Colon (tissue), 2 donors: Measurements from ENCODE around the gene GRB2.
"Not testable (repeated sequence)": the region's sequence is repeated elsewhere in the genome, so short reads cannot be mapped to it uniquely, and the experiment has no call there.

ENCODE experiments used
- FAIRE-seq: peaks from 2 replicates; lab custom pipeline; 2012; peaks lifted over from hg19 to GRCh38; lab: Jason Lieb, UNC
- donor health status: control.
- donor health status: control.

The GRB2 gene

DNA sequence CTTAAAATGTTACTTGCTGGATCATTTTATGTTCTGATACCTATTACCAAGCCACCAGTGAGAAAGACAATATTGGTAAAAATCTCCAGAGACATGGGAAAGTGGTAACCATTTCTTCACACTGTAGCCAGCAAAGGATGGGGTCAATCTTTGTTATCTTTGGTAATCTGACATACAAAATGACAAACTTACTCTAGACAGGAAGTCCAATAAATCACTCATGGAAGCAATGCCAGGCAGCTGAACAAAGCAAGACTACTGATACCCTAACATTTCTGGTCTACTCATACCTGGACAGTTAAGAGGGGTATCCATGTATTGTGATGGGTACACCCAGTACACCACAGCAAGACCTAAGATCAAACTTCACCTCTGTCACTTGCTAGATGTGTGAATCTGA, 19.0 kb downstream of the GRB2 start:
- no peak for FAIRE-seq

DNA sequence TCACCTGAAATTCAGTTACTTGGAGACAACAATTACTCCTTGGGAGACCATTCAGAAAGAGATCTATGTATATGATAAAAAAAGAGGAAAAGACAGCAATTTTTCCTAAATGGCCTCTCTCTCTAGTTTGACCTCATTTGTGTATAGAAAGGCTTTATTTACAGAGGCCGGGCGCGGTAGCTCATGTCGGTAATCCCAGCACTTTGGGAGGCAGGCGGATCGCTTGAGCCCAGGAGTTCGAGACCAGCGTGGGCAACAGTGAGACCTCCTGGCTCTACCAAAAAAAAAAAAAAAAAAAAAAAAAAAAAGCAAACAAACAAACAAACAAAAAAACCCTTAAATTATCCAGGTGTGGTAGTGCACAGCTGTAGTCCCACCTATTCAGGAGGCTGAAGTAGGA, 20.7 kb downstream of the GRB2 start:
- no peak for FAIRE-seq

GRCh38 chr17:75383842-75384195, 21.7 kb downstream of the GRB2 start:
- FAIRE-seq: no peak

- no peak for FAIRE-seq
These were observed 24.7 kb downstream of the GRB2 start for GRCh38 chr17:75380750-75381149.

DNA sequence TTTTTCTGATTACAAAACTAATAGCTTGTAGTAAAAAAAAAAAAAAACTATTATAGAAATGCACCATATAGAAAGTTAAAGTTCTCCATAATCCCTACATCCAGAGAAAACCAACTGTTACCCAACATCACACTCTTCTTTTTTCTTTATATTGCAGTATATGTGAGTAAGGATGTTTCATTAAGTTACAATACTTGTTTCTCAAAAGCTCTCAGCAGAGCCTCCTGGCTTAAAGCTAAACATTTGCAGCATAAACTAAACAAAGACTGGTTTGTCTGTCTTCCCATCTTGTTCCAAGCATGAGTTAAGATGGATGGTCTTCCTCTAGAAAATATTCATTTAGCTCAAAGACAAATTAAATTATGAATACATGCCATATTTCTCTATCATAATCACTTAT, 25.2 kb downstream of the GRB2 start:
- FAIRE-seq: no peak

GRCh38 chr17:75379426-75379825, 26.1 kb downstream of the GRB2 start:
- not testable (repeated sequence) for FAIRE-seq

DNA sequence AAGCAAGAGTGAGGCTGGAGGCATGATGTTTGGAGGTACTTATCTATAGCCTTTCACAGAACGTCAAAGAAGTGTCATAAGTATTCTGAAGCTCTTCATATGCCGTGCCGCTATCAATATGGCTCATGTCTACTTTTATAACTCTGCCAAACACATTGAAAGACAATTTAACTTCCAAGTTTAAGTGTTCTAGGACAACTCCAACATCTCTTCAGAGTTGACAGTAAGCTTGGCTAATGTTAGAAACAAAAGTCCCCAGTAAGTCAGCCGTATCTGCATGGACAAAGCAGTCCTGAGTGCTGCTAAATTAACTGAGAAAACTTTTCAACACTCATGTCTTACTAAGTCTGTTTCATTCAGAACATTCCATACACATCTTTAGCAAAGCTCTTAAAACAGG, 32.2 kb downstream of the GRB2 start:
- no peak for FAIRE-seq

DNA sequence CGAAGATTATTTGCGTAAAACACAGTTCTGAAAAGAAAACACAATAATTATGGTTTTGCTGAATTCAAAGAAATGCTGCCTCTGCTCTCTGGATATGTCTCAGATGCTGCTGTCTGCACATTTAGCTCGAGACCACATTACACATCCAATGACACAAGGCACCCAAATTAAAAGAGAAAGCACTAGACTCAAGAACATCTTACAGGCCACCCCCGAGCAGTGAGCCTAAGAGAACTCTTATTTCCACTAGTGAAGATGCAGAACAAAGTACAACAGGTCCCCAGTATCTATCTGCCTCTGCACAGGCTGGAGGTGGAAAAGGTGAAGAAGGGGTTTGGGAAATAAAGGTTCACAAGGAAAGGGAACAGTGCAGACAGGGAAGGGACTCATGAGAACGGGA, 33.5 kb downstream of the GRB2 start:
- FAIRE-seq: no peak

- FAIRE-seq: no peak
These were observed 34.1 kb downstream of the GRB2 start for GRCh38 chr17:75371339-75371738.

DNA sequence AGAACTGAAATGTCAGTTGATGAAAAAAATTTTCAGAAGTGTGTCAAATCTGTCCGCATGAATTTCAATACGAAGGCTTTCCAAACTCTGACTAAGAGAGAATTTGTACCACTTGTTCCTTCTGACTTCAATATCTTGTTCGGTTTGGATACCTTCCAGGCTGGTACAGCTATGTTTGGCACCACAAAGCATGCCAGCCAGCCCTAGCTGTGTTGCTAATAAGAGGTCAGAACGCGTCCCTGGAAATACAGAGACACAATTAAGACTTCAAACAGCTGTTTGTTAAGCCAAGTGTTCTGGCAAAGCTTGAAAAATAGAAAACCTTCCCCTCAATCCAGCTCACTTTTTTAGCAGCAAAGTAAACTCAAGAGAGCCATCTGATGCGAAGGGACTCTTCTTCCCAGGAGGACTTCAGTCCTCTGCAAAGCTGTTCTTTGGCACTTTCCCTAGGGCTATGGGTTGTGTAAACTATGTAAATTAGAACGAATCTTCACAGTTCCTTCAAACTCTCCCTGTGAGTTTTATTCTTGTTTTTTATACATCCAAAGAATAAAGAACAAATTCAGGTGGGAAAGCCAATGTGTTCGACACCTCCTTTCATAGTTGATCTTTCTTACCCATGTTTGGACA, 35.1 kb downstream of the GRB2 start:
- no peak for FAIRE-seq

GRCh38 chr17:75367838-75368789, 37.4 kb downstream of the GRB2 start:
- FAIRE-seq: not testable (repeated sequence)

DNA sequence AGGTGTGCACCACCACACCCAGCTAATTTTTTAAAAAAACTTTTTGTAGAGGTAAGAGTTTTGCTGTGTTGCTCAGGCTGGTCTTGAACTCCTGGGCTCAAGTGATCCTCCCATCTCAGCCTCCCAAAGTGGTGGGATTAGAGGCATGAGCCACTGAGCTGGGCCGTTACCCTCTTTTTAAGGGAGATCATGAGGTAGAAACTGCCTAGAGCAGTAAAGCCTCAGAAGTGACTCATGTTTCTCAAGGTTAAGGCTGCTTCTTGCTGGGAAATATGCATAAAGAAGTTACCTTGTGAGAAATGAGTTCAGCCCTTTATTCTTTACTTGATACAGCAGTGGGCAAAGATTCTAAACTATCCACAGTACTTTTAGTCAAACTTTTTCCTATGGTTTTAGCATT, 38.2 kb downstream of the GRB2 start:
- FAIRE-seq: no peak

- FAIRE-seq: no peak
These were observed 39.0 kb downstream of the GRB2 start for GRCh38 chr17:75366432-75366831.

DNA sequence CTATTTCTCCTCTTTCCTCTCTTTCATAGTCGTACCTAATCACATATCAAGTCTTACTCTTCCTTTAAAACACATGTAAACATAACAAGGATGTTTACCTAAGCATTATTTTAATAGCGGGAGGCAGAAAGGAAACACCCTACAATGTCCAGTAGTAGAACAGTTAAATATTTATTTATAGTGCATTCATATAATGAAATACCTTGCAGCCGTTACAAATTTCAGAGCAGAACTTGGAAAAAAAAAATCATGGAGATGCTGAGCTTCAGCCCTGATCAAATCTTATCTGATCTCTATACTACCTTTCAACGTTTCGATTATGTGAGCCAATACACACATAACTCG, 39.6 kb downstream of the GRB2 start:
- FAIRE-seq: no peak

DNA sequence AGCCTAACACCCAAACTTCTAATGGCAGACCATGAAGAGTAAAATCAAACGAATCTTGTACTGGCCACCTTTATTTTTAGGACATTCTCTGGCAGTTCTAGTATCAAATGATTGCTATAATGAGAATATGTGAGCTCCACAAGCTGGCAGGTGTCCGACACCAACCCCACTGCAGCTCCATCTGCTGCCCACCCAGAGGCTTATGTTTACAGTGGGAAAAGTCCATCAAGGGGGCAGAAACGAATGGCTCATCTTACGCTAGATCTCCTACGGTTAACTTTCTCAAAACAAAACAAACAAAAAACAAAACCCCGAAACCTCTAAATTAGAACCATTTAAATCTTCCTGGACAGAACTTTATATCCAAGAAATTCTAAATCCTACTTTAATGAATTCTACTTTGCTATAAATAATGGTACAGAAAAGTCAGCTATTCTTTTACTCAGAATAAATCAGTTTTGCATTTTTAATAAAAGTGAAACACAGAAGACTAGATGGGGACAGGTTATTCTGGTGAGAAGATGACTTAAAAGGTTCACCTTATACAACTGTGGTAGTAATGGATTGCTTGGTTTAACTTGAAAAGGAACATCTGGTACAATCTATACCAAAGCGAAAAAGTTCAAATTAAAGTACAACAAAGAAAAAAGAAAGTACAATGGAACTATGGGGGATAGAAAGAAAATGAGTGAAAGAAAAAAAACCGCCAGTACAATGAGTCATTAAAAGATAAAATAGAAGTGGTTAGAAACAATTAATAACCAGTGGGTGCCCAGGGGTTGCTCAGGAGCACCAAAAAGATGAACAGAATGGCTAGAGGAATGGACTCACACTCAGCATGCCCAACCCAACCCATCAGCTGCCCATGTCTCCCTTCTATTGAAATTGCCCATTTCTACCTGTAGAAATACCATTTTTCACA, 40.2 kb downstream of the GRB2 start:
- no peak for FAIRE-seq

DNA sequence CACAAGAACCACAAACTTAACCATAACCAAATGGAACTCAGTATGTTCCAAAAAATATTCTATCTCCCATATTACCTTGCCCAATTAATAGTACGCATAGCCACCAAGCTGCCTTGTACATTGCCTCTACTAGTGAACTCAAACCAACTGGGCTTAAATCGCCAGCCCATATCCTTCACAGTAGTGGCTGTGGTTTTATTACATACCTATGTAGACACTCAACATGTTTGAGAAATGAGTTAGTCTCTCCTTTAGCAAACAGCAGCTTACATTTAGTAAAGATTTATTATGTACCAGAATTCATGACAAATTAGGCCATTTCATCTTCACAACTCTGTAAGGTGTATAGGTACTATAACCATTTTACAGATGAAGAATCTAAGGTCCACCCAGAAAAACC, 41.4 kb downstream of the GRB2 start:
- no peak for FAIRE-seq

DNA sequence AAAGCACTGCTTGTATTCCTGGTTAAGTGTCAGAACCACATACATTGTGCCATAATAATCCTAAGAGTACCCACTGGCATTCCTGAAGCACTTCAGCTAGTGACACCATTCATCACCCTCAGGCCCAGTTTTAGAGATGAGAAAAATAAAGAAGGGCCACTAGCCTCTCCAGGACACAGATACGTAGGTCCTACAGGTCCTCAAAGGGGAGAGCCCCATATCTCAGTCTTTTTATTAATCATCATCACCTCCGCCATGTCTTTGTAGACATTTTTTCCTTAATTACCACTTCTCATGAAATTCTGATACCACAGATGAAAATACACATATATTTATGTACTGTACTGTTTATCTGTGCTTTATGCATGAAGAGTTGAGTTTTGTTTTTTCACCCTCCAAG, 43.5 kb downstream of the GRB2 start:
- no peak for FAIRE-seq

DNA sequence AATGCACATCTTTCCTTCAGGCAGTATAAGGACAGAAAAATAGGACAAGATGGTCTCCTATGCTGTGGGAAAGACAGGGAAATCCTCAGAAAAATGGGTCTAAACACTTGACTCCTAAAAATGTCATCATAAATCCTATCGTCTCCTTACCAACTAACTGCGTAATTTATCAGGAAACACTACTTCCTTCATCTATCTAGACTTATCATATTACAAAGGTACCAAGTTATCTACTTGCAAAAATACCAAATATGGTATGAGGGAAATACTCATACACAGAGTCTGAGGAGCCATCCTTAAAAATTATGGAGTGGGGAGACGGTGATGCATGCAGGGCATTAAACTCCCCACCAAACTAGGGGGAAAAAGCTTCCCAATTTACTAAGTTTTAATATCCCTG, 44.1 kb downstream of the GRB2 start:
- FAIRE-seq: no peak

DNA sequence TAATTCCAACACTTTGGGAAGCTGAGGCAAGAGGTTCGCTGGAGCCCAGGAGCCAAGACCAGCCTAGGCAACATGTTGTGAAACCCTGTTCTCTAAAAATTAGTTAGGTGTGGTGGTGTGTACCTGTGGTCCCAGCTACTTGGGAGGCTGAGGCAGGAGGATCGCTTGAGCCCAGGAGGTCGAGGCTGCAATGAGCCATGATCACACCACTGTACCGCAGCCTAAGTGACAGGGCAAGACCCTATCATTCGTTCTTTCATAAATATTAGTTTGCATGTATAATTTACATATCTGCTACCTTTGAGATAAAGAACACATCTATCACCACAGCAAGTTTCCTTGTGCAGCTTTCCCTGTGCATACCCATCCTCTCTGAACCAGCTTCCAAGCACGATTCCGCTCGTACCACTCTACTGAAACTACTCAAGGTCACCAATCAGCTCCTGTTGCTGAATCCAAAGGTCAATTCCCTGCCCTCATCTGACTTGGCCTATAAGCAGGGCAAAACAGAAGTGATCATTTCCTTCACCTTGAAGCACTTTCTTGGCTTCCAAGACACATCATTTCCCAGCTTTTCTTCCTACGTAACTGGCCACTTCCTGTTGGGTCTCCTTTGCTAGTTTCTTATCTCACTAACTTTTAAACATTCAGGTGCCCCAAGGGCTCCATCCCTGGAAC, 49.1 kb downstream of the GRB2 start:
- no peak for FAIRE-seq

GRCh38 chr17:75353176-75353575, 52.3 kb downstream of the GRB2 start:
- FAIRE-seq: no peak

- no peak for FAIRE-seq
These were observed 53.4 kb downstream of the GRB2 start for GRCh38 chr17:75352079-75352569.

DNA sequence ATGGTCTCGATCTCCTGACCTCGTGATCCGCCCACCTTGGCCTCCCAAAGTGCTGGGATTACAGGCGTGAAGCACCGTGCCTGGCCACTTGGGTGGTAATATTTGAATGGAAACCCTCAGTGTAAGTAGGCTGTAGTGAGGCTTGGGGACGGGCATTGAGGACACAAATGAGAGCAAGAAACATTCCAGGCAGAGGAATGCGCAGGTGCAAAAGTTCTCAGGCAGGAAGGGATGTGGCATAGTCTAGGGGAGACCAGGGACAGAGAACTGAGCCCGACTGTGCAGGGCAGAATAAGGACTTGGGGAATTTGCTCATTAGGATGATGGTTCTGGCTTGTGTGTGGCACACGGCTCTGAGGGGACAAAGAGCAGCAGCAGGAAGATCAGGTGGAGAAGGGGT, 54.8 kb downstream of the GRB2 start:
- FAIRE-seq: no peak
